GM18909 (cell line): Measurements from ENCODE around the gene CIAO1.
"Not testable (repeated sequence)": the region's sequence is repeated elsewhere in the genome, so short reads cannot be mapped to it uniquely, and the experiment has no call there.

Source experiments
- ATAC-seq: cut with Tn5 transposase; IDR thresholded peaks from one replicate; pipeline ENCODE4 v1.9.1; 2021; ENCODE audit warnings: mild to moderate bottlenecking; ENCODE audit not compliant: unreplicated experiment, poor library complexity

CIAO1 gene

DNA sequence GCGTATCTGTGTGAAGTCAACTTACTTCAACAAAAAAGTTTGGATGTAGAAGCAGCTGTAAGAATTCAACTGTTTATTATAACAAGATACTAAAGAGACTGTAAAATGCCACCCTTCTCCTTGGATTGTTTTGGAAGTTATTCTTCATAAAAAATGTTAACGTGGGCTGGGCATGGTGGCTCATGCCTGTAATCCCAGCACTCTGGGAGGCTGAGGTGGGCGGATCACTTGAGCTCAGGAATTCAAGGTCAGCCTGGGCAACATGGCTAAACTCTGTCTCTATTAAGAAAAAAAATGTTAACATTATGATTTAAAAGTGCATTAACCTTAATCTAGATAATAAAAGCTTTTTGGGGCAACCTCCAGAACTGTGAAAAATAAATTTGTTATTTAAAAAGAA is 7.7 kb downstream of the CIAO1 start:
- no peak for ATAC-seq

DNA sequence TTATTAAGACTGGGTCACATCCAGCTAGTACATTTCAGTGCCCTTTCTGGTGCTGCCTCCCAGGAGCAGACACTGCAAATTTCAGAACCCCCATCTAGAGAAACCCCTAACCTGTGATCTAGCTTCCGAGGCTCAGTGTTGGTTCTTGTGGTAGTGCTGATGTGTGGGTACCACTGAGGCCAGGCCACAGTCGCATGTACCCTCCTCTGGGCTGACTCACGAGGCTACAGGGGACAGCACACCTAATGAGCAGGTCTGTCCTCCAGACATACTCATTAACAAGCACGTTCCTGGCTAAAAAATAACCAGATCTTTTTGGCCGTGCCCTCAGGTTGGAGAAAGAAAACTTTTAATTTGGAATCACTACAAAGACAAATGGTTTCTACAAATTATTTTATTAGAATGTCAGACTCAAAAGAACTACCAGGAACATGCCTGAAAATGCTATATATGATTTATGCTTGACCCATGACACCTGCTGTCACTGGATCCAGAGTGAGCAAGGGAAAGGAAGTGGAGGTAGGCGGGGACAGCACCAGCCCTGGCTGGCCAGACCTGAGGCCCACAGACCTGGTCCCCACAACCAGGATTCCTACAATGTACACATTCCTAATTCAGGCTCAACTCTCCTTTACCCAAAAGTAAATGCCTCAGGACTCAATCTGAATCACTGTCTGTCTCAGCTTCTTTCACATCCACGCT is 8.5 kb downstream of the CIAO1 start:
- no peak for ATAC-seq

DNA sequence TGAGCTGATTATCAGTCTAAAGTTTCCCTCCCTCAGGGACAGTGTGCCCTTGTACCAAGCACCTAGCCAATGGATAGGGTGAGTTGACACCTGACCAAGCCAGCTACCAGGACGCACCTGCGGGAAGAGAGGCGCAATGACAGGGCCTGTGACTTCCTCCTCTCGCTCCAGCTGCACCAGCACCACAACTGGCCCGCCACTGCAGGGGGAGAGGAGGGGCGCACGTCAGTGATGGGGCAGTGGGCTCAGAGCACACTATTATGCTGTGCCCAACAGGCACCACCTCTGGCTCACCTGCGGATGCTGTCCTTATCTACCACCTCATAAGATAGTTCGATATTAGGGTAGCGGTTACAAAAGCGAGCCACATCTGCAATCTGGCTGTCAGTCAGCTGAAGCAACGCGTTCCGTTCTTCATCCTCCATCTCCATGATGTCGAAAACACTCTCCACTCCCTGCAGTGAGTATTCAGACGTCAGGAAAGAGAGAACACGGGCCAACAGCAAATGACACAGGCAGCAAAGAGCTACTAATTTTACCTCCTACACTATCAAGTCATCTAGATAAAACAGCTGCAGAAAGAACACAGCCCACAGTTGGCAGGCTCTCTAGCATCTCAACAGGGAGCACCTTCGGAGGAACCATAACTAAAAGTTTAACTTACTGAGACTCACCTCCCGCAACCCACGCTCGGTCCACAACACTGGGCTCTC is 10.9 kb downstream of the CIAO1 start:
- ATAC-seq = no peak

DNA sequence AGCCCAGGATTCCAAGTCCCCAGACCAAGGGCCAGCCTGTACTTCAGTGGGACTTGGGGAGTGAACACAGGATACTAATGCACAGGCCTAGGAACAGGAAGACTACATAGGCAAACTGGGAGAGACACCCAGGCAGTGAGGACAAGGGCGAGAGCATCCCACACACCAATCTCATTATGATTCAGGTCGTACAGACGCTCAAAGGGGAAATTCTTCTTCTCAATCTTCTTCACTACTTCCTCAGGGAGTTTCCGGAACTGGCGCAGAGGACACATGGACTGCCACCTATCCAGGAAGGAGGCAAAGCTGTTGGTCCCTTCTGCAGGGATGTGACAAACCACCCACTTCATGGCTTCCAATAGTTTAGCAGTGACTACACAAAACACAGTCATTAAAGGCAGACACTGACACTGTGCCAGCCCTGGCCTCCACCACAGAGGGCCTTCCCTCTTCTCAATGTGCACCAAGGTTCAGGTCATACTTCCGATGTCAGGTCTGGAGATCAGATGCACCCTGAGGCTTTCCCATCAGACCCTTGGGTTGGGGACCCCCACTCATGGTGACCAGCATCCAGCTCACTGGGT is 21.3 kb downstream of the CIAO1 start:
- ATAC-seq = no peak

DNA sequence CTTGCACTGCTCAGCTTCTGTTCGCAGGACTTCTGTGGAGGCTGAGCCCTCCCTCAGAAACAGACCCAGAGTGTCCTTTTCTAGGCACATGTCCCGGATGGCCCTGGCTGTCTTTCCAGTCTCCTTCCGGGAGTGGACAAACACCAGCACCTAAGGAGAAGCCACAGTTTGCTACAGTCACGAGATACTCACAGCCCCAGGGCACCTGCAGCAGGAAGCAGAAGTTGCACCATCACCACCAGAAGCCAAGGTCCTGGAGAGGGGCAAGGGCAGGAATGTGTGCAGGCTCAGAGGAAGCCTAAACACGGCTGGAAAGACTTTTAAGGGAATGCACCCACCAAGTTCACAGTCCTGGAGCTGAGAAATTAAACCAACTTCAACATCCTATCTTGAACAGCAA is 25.7 kb downstream of the CIAO1 start:
- no peak for ATAC-seq

DNA sequence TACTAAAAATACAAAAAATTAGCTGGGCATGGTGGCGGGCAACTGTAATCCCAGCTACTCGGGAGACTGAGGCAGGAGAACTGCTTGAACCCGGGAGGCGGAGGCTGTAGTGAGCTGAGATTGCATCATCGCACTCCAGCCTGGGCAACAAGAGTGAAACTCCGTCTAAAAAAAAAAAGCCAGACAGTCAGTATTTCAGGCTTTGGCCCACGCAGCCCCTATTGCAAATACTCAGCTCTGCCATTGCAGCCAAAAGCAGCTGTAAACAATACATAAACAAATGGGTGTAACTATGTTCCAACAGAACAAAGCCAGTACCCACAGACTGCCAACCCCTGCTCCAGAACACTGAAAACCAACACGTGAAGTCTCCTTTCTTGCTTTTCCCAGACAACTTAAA is 28.2 kb downstream of the CIAO1 start:
- not testable (repeated sequence) for ATAC-seq

DNA sequence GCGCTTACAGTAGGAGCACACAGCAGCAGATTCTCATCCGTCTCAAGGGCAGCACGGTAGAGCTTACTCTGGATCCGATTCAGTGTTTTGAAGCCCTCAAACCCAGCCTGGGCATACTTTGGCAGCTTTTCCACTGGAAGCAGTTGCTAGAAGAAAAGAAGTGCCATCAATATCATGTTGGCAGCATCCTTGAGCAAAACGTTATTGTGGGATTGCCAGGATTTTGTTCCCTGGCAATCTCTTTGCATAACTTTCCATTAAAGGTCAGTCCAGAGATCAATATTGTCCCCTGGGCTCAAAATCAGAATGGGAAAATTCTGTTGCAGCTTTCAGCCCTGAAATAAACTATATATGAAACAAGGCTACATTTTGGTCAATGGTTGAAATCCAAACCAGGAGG is 30.9 kb downstream of the CIAO1 start:
- no peak for ATAC-seq

DNA sequence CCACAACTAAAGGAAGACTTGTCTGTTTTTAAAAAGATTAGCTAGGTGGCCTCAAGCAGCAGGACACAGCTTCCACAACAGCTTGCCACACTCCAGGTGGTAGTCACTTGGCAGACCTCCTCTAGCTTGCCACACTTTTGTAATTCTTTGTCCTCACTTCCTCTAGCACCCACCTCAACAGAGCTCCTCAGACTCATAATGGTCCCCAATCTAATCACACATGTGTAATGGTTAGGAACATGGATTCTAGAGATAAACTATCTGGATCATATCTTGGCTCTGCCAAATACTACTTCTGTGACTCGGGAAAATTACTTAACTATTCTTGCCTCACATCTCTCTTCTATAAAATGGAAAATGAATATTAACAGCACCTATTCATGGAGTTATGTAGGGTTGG is 35.8 kb downstream of the CIAO1 start:
- ATAC-seq = no peak

DNA sequence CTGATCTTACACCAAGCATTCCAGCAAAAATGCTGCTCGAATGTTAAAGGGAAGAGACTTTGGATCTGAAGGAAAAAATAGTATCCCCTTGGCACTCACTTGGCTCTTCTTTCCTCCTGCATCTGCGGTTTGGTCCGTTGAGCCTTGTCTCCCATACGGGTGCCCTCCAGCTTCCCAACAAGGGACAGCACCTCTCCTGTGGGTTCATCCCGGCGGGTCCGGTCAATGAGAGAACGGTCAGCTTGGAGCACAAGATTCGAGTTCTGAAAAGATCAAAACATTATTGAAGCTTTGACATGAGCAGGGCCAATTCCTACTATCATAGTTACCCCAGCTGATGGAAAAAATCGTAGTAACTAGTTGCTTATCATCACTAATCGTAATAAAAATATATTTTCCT is 38.6 kb downstream of the CIAO1 start:
- no peak for ATAC-seq

DNA sequence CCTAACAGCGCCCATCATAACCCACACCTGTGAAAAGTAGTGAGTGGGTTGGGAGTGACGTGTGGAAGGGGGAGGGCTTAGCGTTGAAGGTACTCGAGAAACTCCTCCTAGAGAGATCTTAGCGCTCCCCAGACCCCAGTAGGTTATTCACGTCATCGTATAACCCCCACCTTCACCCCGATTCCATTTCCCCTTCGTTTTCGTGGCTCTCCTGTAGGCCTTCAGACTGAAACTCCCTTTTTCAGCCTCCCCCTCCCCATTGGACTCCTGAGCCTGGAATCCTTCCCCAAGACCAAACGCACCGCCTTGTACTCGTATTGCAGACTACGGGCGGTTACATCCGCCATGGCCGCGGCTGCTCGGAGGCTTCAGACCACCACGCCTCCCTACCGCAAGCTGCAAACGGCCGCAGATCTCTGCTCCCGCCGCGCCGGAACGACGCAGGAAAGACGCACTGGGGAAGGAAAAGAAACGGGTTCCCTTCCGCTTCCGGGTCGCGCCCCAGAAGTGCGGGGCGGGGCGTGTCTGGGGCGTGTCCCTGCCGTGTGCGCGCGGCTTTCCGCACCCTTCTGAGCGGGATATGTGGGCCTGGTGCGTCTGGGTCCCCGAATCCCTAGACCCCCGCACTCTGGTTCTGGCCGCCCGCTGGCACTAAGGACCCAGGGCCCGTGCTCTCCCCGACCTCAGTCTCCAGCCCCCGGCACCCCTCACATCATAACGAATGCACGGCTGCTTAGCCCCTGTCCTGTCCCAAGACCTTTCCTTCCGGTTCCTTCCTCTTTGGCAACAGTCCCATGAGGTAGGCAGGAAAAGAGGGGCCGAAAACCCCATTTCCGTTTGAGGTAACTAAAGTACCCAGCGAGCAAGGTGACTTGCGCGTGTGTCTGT is 39.3 kb downstream of the CIAO1 start, which contains the start of gene SNRNP200:
TSS of gene SNRNP200 (minus strand) at position 456 of the 888 bp plus-strand sequence. CDS start at position 347, 109 bp downstream.
- peak; percentile 91 for ATAC-seq

DNA sequence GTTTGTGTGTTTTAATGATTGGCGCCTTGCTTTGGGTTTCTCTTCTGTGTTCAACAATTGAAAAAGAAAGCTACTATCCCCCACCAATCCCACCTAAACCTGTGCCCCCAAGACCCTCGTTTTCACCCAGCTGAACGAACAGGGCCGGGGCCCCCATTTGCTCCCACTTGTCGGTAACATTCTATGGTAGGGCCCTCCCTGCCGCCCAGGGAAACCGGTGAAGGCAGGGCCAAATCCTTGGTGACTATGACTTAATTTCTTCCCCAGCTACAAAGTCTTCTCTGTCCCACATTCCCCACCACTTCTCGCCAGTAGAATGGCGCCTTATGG is 39.9 kb downstream of the CIAO1 start:
- ATAC-seq = no peak

DNA sequence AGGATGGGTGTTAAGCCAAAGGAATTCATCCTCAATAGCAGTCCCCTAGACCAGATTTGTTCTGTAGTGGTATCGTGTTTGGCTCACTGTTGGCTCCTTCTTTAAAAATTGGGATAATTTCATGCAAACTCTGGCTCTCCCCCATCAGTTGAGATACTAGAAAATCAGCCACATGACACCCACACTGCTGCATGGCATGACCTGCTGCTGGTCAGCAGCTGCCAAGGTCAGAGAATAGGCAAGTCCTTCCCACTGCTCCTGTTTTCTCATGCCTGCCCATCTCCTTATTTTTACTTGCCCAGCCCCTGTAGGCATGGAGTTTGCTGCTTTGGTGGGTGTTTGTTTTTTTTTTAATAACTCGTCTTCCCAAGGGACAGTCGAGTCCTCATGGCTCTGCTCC is 40.3 kb downstream of the CIAO1 start:
- no peak for ATAC-seq

DNA sequence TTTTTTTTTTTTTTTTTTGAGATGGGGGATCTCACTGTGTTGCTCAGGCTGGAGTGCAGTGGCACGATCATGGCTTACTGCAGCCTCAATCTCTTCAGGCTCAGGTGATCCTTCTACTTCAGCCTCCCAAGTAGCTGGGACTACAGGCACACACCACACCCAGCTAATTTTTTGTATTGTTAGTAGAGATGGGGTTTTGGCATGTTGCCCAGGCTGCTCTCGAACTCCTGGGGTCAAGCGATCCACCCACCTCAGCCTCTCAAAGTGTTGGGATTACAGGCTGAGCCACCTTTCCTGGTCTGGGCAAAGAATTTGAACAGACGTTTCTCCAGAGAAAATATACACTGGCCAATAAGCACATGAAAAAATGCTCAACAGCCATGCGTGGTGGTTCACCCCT is 42.2 kb downstream of the CIAO1 start:
- ATAC-seq = no peak

DNA sequence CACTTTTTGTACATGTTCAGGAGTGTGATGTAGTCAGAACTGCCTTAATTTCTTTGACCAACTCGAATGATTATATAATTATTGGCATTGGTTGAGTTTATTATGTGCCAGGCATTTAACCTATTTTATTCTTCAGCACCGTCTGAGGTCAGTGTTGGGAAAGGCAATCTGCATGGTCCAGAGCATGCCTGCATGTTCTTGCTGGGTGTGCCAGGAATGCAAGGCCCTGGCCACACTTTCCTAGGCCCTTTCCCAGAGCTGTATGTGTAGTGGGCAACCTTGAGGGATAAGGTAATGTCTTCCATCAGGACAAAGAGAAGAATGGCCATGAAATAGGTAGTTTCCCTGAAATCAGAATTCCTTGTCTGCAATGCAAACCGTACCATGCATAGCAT is 49.0 kb downstream of the CIAO1 start:
- no peak for ATAC-seq

DNA sequence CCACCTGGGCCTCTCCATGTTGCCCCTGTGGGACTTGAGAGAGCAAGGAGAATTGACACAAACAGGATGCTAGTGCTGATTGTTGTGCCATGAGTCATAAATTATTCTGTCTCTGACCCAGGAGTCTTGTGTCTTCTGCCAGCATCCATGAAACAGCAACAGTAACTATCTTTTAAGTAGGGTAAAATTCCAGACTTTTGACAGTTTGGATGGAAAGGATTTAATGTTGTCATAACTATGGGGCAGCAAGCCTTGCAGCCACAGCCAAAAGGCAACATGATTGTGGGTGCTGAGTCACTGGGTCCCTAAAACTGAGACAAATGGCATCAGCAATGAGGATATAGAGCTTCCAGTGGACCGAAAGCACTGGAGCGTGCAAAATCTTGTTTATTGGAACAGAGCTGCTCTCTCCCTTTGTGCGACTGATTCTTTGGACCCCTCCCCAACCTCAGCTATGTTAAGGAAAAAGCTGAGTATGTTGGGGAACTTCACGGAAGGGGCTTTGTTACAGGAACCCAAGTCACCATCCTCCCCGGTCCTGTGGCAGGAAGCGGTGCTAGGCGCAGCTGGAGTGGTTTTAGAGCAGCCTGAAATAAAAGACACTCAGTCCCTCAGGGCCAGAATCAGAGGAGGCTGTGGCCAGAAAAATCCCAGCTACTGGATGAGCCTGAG is 49.5 kb downstream of the CIAO1 start:
- ATAC-seq = peak; percentile 51

DNA sequence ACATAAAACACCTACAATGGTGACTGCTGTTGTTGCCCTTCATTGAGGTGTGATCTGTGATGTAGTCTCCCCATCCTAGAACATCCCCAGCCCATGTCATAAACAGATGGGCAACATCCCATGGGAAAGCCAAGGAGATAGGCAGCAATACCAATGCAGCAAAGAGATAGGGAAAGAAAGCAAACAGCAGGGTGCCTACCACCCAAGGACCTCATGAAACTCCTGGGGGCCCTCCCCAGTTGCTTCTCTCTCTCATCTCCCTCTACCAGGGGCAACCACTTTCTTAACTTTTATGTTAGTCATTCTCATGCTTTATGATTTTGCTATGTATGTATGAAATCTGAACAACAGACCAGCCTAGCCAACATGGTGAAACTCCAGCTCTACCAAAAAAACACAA is 51.0 kb downstream of the CIAO1 start:
- ATAC-seq = no peak

DNA sequence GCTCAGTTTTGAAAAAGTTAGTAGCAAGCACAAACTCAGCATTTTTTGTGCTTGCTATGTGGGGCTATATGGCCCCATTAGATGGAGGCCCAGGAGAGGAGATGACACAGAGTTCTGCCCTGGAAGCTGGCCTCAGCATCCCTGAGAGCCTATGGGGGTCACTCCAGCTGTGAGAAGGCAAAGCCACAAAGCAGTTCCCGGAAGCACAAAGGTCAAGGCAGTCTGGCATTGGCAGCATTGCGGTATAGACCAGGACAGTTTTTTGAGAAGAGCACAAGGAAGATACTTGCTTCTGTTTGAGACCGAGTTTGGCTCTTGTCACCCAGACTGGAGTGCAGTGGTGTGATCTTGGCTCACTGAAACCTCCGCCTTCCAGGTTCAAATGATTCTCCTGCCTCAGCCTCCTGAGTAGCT is 51.6 kb downstream of the CIAO1 start:
- ATAC-seq = no peak

DNA sequence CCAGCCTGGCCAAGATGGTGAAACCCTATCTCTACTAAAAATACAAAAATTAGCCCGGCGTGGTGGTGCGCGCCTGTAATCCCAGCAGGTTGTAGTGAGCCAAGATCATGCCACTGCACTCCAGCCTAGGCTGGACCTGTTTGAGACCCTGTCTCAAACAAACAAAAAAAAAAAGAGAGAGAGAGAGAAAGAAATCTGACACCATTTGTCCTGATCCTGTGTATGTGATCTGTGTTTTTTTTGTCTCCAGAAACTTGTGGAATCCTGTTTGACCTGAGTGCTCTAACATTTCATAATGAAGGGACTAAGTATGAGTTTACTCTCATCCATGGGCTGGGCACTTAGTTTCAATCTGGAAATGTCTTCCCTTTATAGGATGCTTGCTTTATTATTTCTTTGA is 52.7 kb downstream of the CIAO1 start:
- no peak for ATAC-seq

DNA sequence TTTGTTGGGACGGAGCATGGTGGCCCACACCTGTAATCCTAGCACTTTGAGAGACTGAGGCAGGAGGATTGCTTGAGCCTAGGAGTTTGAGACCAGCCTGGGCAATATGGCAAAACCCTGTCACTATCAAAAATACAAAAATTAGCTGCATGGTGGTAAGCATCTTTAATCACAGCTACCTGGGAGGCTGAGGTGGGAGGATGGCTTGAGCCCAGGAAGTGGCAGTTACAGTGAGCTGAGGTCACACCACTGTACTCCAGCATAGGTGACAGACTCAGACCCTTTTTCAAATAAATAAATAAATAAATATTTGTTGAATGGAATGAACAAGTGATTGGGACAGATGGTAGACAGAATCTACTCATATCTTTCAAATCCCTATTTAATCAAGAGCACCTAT is 53.4 kb downstream of the CIAO1 start:
- ATAC-seq = no peak

DNA sequence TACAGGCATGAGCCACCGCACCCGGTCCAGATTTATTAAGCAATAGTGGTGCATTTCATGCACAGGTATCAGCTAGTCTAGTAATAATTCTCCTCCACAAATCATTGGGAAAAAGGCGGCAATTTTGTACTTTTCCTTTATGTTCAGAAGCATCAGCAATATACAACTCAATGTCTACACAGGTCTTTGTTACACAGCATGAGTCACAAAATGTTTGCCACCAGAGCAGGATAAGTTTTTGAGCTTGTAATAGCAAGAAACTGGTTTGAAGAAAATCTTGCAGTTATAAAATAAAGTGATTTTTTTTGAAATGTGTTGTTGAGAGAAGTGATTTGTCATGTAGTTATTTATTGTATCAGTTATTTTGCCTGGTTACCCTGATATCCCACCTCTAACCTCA is 54.3 kb downstream of the CIAO1 start:
- ATAC-seq = no peak
